A549 (cell line): ENCODE results near the gene ZNF320.

Experiments
- CHD2 ChIP-seq: fragments of 150-350 bp; IDR thresholded peaks from 2 replicates; pipeline ENCODE4 v1.6.1; 2014; ENCODE audit warnings: low read length; ENCODE audit not compliant: partially characterized antibody
- CHD4 ChIP-seq: fragments of 200-600 bp; sonication (generic); IDR thresholded peaks from 2 replicates; pipeline ENCODE4 v1.6.1; 2016; ENCODE audit warnings: antibody characterized with exemption, mild to moderate bottlenecking, borderline replicate concordance
- CTCF ChIP-seq: fragments of >200 bp; sonication (Bioruptor Twin); formaldehyde crosslinking; IDR thresholded peaks from 3 replicates; pipeline ENCODE4 v1.5.1; 2016
- HES2 ChIP-seq: fragments of >200 bp; sonication (Bioruptor Twin); formaldehyde crosslinking; IDR thresholded peaks from 2 replicates; pipeline ENCODE4 v1.6.1; 2016
- HMGXB4 ChIP-seq: fragments of 250-450 bp; sonication (Bioruptor Pico); IDR thresholded peaks from 2 replicates; pipeline ENCODE4 v1.5.0; 2021; ENCODE audit warnings: mild to moderate bottlenecking, moderate library complexity, borderline replicate concordance
- HOXA7 ChIP-seq: fragments of 250-450 bp; sonication (Bioruptor Pico); IDR thresholded peaks from 2 replicates; pipeline ENCODE4 v1.5.0; 2020; ENCODE audit warnings: mild to moderate bottlenecking, moderate library complexity
- HOXB5 ChIP-seq: fragments of 250-450 bp; sonication (Bioruptor Pico); IDR thresholded peaks from 2 replicates; pipeline ENCODE4 v1.5.0; 2020; ENCODE audit warnings: mild to moderate bottlenecking, moderate library complexity
- JUN ChIP-seq, 2 experiments: fragments of >200 bp; sonication (Bioruptor Twin); formaldehyde crosslinking; IDR thresholded peaks; 2 replicates in 1 of 2; 3 replicates in 1 of 2; pipeline ENCODE4 v1.6.1; 2016 to 2017
- MAX ChIP-seq: IDR thresholded peaks from 2 replicates; pipeline ENCODE4 v1.6.1; 2012
- RCOR1 ChIP-seq: fragments of 150-350 bp; IDR thresholded peaks from 2 replicates; pipeline ENCODE4 v1.6.1; 2014; ENCODE audit warnings: antibody characterized with exemption, low read length, low read depth
- REST ChIP-seq: fragments of 200-600 bp; sonication (generic); IDR thresholded peaks from 2 replicates; pipeline ENCODE4 v1.6.1; 2016; ENCODE audit warnings: antibody characterized with exemption, mild to moderate bottlenecking, moderate library complexity
- SMC3 ChIP-seq: fragments of >200 bp; sonication (Bioruptor Twin); formaldehyde crosslinking; IDR thresholded peaks from 3 replicates; pipeline ENCODE4 v1.6.1; 2018; ENCODE audit warnings: inconsistent platforms
- TP53 ChIP-seq: fragments of 250-450 bp; sonication (Bioruptor Pico); IDR thresholded peaks from 2 replicates; pipeline ENCODE4 v1.5.0; 2021; ENCODE audit warnings: mild to moderate bottlenecking, moderate library complexity

- TF ChIP-seq CTCF (no peak), JUN (IDR thresholded peaks at IDR 0.05) (no peak), CHD4 (no peak), HOXB5 (CRISPR knock-in tag) (no peak), REST (no peak), CHD2 (no peak), HES2 (no peak), HOXA7 (no peak), RCOR1 (no peak), TP53 (no peak), HMGXB4 (CRISPR knock-in tag) (no peak), MAX (no peak), SMC3 (no peak)
Measured at GRCh38 chr19:52938761-52939160, 41.3 kb upstream of the ZNF320 start.
